T follicular helper cell (primary cell): ENCODE measurements around the gene KCNJ12.

Experiments
- DNase-seq: peaks from one replicate; pipeline ENCODE4 v3.0.0-alpha.2; 2020; ENCODE audit warnings: low read depth

KCNJ12 gene

DNA sequence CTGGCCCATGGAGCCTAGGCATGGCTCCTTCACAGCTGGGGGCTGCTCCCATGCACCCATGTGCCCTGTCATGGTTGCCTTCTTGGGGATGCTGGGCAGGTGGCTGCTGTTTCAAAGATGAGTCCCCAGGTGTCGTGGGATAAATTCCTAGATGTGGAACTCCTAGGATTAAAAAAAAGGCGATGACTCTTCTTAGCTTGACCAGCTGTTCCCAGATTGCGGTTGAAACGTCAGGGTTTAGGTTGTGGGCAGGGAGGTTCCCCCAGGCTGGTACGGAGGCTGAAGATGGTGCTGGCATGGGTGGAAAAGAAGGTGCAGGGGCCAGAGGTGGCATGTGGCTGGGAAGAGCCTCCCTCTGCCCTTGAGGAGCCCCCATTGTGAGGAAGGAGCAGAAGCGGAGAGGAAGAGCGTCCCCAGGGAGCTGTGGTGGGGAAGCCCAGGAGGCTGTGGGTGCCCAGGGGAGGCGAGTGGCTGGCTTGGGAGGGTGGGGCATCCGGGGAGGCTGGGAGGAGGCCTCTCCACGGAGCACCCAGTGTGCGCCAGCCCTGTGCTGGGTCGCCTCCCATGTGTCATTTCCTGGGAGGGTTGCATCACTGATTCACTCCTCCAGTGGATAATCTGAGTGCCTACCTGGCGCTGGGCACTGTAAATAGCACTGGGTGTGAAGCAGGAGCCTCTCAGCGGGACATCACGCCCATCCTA, 7.5 kb upstream of the KCNJ12 start:
- DNase-seq: no peak

- DNase-seq: no peak
Observed at GRCh38 chr17:21369395-21369794, 6.8 kb upstream of the KCNJ12 start.

DNA sequence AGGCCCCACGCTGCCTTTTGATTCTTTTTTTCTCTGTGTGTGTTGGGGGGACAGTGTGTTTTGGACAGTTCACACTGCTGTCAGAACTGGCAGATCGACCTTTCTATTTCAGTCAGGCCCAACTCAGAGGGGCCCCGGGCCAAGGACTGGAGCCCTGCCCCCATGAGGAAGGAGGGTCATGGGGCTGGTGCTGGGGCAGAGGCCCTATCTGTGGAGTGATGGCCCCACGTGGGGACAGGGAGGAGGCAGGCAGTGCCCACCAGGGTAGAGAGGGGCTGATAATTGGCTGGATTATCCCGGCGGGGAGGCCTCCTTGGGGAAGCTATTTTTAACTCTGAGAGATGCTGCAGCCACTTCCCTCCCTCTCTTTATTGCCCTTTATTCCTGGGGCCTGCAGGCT, 5.7 kb upstream of the KCNJ12 start:
- no peak for DNase-seq

- no peak for DNase-seq
Observed at GRCh38 chr17:21371511-21372081, 4.6 kb upstream of the KCNJ12 start.

GRCh38 chr17:21372256-21372954, 3.8 kb upstream of the KCNJ12 start:
- DNase-seq: no peak

DNA sequence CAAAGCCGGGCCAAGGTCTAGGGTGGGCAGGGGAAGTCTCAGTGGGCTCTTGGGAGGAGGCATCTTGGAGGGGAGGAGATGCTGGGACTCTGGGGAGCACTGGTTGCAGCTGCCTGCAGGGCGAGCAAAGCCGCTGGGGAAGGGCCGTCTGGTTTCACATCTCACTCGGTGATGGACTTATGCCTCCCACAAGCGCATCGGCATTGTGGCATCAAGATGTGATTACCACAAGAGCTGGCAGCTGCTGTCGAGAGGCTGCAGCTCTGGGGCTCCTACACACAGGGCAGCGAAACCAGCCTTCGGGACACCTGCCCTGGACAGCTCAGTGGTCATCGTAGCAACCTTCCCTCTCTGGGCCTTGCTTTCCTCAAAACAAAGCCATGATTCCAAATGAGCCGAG, 3.1 kb upstream of the KCNJ12 start:
- no peak for DNase-seq

DNA sequence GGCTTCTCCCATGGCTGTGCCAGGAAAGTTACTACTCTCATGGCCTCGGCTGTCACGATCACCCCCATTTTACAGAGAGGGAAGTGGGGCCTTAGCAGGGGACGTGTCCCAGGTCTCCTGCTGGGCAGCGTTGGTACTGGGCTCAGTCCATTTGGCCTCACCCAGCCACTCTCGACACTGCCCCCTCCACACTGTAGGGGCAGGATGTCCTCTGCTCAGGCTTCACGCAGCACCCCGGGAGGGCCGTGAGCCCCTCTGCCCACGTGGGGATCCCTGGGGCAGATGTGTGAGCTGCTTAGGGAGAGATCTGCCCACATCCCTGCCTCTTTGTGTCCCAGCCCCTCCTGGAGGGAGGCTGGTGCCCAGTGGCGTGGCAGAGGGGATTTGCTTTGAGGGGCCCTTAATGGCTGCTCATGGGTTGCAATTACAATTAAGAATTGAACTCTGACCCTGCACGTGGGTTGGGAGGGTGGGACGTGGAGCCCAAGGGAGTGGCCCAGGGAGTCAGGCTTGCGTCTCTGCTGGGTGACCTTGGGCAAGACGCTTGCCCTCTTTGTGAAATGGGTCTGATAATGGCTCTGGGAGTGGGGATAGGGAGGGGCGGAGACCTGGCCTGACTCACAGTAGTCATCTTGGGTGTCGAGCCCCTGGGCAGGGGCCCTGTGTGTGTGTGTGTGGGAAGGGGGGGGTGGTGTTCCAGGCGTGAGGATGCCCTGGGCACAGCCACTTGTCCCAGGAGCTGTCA, 2.3 kb upstream of the KCNJ12 start:
- DNase-seq: no peak

- DNase-seq: no peak
Observed at GRCh38 chr17:21374441-21375161, 1.6 kb upstream of the KCNJ12 start.

DNA sequence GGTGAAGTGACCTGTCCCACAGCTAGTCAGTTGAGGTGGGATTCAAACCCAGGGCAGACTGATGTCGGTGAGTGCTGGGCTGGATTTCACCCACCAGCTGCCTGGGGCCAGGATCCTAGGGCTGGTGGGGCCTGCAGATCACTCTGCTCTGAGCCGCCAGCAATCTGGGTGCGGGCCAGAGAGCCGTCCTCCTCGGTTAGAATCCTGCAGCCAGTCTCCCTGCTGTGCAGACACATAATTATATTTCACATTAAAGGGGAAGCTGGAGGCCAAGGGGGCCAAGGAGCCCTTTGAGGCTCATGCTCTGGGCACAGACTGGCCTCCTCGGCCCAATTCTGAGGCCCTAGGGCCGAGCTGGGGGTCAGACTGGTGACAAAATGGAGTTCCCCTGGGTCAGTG, 996 bp upstream of the KCNJ12 start:
- no peak for DNase-seq

GRCh38 chr17:21375757-21376080, 438 bp upstream of the KCNJ12 start:
- no peak for DNase-seq

GRCh38 chr17:21376759-21377690, 868 bp downstream of the KCNJ12 start:
- no peak for DNase-seq

GRCh38 chr17:21377705-21378396, 1.7 kb downstream of the KCNJ12 start:
- DNase-seq: no peak

- DNase-seq: no peak
Observed at GRCh38 chr17:21378553-21378952, 2.4 kb downstream of the KCNJ12 start.

- DNase-seq: no peak
Observed at GRCh38 chr17:21379080-21379711, 3.0 kb downstream of the KCNJ12 start.

DNA sequence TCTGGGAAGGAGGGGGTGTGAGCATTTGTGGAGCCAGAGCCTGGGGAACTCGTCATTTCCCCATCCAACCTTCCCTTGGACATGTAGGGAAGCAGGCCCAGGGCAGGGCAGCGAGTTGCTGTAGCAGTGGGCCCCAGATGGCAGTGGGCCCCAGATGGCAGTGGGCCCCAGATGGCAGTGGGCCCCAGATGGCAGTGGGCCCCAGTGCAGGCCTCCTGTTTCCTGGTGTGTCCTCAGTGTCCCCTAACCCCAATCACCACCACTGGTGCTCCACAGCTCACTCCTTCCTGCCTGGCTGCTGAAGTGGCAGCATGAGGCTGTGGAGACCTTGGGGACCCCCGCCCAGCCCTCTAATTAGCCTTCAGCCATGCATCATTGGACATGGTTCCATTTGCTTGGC, 4.5 kb downstream of the KCNJ12 start:
- no peak for DNase-seq

DNA sequence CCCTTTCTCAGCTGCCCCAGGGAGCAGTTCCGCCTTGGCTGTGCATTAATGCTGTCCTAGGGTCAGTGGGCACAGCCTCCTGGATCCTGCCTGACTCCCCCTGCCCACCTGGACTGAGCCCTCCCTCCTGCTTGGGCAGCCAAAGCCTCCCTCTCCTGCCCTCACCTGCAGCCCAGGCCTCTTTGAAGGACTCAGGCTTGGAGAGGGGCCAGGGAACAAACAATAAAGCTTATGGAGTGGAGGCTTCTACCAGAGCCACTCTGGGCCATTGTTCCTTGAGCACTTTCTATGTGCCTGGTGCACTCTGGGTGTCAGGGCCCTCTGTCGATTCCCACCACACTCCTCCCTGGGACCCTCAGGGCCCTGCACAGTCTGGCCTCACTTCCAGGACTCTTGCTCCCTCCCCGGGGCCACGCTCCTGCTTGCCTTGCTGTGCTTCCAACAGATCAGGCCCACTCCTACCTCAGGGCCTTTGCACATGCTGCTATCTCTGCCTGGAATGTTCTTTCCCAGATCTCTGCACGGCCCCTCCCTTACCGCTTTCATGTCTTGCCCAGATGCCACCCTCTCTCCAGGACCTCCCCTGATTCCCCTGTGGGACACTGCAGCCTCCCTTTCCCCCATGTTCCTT, 5.0 kb downstream of the KCNJ12 start:
- no peak for DNase-seq

GRCh38 chr17:21382560-21383495, 6.7 kb downstream of the KCNJ12 start:
- no peak for DNase-seq

- DNase-seq: no peak
Observed at GRCh38 chr17:21385281-21385845, 9.2 kb downstream of the KCNJ12 start.
